HG03439 (cell line): ENCODE measurements around the gene SPTBN1.

Experiments
- ATAC-seq: cut with Tn5 transposase; IDR thresholded peaks from one replicate; pipeline ENCODE4 v1.9.1; 2021; ENCODE audit warnings: mild to moderate bottlenecking, moderate library complexity; ENCODE audit not compliant: unreplicated experiment

Gene SPTBN1

DNA sequence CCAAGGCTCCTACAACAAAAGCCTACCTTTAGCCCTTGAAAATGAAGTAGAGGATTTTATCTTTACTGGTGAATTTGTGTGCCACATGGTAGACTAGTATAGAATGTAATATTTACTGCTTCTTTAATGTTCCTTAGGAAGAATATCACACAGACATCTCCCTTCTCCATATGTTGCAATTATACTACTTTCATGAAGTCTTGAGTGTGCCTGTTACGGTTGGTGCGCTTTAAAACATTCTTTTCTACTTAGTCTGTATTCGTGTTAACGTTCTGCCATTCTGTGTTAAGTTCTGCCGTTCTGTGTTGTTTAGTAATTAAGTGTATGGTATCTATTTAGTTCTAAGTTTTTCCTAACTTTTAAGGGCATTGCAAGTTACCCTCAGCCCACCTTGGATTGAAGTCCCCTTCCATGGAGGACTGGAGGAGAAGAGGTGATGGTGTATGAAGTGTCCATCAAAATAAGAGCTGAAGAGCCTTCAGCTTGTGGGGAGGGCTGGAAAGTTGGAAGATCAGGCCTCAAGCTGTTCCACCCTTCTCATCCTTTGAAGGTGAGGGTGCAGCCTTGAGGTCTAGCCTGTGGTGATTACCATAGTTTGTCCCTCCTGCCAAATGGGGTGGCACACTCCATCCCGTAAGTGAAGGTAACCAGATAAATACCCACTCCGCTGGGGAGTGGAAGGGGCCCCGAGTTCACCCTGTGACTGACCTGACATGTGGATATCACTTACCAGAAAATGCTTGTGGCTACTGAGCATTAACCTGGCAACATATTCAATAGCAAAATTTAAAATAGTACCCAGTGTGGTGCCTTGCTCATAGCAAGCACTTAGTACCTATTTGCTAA, 131.3 kb downstream of the SPTBN1 start:
- ATAC-seq, result no peak

GRCh38 chr2:54588244-54588899, 132.2 kb downstream of the SPTBN1 start:
- no peak for ATAC-seq

GRCh38 chr2:54589038-54589339, 132.9 kb downstream of the SPTBN1 start:
- no peak for ATAC-seq

- no peak for ATAC-seq
Observed at GRCh38 chr2:54589340-54590215, 133.5 kb downstream of the SPTBN1 start.

DNA sequence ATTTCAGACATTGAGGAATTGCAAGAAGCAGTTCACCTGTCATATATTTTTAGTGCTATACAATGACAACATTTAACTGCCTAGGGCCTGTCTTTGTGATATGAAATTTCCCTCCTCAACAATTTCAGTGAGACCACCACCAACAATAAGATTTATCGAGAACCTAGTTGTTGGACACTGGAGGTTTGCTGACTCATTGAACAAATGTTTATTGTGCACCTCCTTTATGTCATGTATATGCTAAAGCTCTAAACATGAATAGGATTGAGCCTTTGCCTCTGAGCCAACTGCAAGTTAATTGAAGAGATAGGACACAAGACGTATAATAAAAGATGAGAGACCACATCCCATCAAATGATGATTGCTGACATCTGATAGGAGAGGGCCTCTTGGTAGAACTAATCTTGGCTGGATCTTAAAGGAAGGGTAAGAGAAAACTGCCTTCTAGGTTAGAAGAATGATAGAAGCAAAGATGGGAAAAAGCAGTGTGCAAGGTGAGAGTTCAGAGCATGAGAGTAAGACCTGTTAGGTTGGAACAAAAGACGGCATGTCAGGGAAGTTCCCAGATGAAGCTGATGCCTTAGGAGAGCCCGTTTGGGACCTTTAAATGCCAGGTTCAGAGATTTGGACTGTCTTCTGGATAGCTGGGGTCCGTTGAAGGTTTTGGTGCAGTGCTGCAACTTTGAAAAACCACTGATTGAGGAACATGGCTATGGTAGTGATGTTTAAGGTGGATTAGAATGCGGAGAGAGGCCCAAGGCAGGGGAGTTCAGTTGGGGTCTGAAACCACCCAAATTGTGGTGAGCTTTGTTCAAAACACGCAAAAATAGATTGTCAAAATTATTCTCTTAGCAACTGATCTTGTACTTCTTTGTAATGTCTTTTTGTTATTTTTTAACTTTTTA, 134.3 kb downstream of the SPTBN1 start:
- no peak for ATAC-seq

DNA sequence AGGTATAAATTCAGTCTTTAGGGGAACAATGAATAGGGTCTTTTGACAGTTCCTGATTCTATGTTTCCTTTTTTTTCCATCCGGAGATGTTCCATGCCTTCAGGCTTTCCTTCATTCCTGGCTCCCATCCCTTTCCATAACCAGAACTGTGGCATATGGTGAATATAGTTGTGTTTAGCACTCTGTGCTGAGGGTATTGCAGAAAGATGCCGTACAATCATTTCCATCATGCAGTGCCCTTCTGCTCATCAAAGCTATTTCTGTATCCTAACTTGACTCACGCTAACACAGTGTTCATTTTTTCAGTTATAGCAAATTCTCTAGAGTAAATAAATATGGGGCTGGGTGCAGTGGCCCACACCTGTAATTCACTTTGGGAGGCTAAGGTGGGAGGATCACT, 135.4 kb downstream of the SPTBN1 start:
- ATAC-seq, result no peak

DNA sequence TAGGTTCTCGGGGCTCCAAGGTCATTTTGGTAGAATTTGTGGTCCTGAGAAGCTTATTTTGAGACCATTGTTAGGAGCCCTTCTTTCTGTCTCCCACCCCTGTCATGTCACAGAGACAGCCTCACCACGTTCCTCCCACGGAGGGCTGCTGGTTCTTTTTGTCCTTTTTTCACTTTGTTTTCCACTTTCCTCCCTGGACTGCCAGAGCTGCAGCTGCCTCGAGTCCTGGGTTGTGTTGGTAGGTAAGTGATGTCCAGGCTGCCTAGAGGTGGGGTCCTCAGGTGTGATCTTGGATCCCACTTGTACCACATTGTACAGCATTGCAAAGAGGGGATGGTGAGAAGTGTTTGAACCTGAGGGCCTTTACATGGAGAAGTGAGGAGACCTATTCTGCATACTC, 137.1 kb downstream of the SPTBN1 start:
- ATAC-seq, result no peak

- no peak for ATAC-seq
Observed at GRCh38 chr2:54594048-54594447, 137.9 kb downstream of the SPTBN1 start.

DNA sequence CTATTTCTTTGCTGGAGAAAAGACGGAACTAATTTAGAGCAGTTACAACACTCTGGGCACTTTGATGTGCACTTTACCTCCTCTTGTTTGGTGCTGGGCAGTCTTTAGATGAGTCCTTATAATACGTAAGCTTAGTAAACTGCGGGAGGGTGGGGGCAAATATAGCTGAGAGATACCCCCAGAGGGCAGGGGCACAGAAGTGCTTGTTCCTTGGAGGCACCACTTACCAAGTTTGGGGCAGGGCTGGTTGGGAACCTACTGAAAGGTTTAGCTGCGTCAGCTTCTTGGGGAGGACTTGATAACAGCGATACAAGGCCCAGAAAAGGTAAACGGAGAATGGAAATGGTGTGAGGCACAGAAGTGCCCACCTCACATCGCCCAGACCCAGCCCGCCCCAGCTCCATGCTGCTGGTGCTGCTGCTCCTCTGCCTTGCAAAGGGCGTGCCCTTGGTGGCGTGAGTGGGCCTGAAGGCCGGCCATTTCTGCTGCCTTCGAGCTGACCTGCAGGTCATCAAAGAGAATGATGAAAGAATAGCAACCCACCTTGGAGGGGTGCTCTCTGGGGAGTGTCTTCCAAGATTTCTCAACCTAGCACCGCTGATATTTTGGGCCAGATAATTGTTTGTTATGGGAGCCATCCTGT, 139.2 kb downstream of the SPTBN1 start:
- no peak for ATAC-seq

DNA sequence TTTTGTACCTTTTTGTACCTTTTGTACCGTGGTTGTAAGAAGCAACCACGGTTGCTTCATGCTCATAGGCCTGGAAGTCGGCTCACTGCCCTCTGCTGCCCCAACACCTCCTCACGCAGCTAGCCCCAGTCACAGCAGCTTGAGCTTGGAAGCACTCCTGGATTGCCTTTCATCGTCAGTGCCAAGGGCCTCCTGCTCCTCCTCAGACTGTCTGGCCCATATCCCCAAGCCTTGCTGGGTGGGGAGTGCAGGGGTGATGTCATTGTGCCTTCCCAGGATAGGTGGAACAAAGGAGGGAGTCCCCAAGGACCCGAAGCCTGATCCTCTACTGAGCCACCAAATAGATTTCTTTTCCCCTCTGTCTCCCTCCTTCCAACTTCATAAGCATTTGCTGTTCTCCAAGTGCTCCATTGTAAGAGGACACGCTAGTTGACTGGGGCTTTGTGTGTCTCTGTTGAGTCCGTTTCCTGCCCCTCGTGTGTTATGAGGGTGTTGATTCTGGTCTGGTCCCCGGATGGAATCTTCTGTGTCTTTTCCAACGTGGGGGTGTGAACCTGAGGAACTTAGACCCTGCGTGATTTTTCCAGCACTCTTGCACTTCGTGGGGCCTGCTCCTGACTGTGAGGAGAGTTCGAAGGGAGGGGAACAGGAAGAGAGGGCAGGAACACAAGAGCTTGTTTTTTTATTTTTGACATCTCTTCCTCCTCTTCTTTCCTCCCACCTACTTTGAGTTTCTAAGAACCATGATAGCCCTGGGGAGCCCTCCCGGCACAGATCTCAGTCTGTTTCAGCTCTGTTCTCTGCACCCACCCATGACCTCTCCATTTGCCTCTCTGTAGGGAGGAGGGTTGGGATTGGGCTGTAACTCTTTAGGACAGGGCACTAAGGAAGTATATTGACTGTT, 140.1 kb downstream of the SPTBN1 start:
- ATAC-seq, result no peak

- no peak for ATAC-seq
Observed at GRCh38 chr2:54597153-54597848, 141.2 kb downstream of the SPTBN1 start.

DNA sequence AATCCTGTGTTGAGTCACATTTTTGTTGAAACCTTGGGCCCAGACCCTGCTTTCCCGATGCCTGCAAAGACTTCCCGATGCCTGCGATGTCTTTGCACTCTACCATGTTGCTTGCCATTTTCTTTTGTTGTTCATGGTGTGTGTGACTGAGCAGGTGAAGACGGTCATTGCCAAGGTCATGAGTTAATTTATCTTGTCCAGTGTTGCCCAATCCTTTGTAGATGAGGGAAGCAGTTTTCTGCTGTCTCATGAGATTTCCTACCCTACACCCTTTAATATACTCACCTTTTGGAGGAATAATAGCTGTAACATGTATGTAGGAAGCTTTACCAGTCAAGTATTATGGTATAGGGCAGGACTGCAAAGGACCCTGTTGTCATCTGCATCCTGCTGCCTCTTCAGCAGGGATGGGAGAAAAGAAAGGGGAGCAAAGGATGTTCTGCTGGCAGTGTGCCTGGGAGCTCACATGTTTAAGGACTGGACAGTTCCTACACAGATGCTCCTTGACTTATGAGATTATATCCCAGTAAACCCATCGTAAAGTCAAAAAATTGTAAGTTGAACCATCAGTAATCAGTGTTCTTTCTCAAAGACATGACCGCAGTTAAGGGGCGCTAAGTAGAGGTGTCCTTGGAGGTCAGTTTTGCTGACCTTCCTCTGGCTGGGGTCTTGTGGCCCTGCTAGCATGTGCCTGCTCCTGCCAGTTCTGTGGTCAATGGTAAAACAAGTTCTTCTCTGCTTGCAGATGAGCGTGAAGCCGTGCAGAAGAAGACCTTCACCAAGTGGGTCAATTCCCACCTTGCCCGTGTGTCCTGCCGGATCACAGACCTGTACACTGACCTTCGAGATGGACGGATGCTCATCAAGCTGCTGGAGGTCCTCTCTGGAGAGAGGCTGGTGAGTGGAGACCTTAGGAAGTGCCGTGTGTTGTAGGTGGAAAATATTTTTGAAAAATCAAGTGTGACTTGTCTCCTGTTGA, 142.5 kb downstream of the SPTBN1 start:
- no peak for ATAC-seq

DNA sequence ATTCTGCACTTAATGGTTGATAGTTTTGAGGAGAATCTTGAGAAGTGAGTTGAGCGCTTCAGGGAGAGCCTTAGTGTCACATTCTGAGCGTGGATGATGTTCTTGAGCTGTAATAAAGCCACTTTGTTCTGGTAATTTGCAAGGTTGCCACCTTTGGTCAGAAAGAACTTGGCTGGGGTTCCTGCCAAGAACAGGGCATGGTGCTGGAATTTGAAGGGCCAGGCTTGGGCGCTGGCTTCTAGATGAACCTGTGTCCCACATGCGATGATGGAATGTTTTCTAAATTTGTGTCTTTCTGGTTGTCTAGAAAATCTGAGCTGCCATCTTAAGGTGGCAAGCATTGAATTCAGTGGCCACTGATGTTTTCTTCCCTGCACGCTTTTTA, 143.2 kb downstream of the SPTBN1 start:
- ATAC-seq, result no peak

DNA sequence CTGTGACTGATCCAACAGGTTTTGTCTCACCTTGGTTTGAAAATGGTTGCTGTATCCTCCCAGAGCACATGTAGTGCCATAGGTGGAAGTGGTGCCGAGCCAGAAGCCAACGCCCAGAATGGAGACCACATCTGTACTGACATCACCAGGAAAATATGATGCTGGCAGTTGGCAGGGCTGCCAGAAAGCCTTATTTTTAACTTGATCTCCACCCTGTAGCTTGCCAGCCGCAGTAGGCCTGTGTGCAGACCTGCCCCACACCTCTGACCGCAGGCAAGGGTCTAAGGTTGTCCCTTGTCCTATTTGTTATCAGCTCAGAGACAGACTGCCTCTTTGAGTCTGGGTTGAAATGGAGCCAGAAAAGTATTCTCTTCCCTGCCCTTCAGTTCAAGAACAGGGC, 143.8 kb downstream of the SPTBN1 start:
- ATAC-seq, result no peak

GRCh38 chr2:54601339-54601738, 145.2 kb downstream of the SPTBN1 start:
- ATAC-seq, result no peak

- ATAC-seq, result no peak
Observed at GRCh38 chr2:54602736-54603322, 146.7 kb downstream of the SPTBN1 start.

GRCh38 chr2:54603357-54603756, 147.2 kb downstream of the SPTBN1 start:
- ATAC-seq, result no peak
